Posterior vena cava (tissue), 2 donors: ENCODE results near the gene C11orf24. TPM values are rescaled to one million over a fixed set of nuclear protein-coding genes. Genes with fewer than 3 reads are reported as not detected.
A peak's percentile ranks its signal among the peaks of the same experiment; 100 is the strongest.

ENCODE experiments used
- DNase-seq: peaks from one replicate; pipeline ENCODE4 v3.0.0-alpha.2; 2020; ENCODE audit warnings: low spot score
- intact Hi-C, 2 donors: fragments of 100-400 bp; cut with DNase I; formaldehyde crosslinking; loops; one replicate each; pipeline versions ENCODE4 v1.14.1 to v1.14.2; 2022 to 2023
- long read RNA-seq, 2 donors: library from polyadenylated mRNA; unstranded; transcript quantifications; one replicate each; pipeline ENCODE4 v2.0.0, GENCODE V29; 2020 to 2021
- total RNA-seq, 2 donors: library from RNA; stranded (reverse); fragmentation: NEBNext Ultra II Directional; extraction: Animal tissue kit (Norgen Biotek cat#: 25700); gene quantifications; one replicate each; pipeline ENCODE4 v1.2.1, GENCODE V29; 2021
- donor health status: DM: yes; HTN: yes; CAD: no.
- donor health status: DM: yes; HTN: yes; CAD: no.

The C11orf24 gene
- 10 to 100 TPM; 67.2 to 74.9 TPM for total RNA-seq
- long read RNA-seq, donor 1, transcript C11orf24-201 (4 exons, 2,063 nt) = major isoform, 19 of 34 reads
- long read RNA-seq, donor 1, partial matches to known transcripts = 6 of 34 reads
- long read RNA-seq, donor 1, other reads (novel, unspliced or antisense) = 9 of 34 reads
- long read RNA-seq, donor 2, transcript C11orf24-201 (4 exons, 2,063 nt) = major isoform, 43 of 75 reads
- long read RNA-seq, donor 2, partial matches to known transcripts = 10 of 75 reads
- long read RNA-seq, donor 2, other reads (novel, unspliced or antisense) = 22 of 75 reads

- intact Hi-C loops = no loop called here
- DNase-seq = peak; percentile 98
These were observed at the start of gene C11orf24 for GRCh38 chr11:68271781-68272608. Gene C11orf24 (minus strand): TSS chr11:68271973. CDS start chr11:68263767, 8,206 bp downstream.

- intact Hi-C loops = no loop called here
- no peak for DNase-seq
These were observed 45.5 kb upstream of the C11orf24 start for GRCh38 chr11:68317147-68317785.

- intact Hi-C loops = no loop called here
These were observed 43.6 kb upstream of the C11orf24 start for GRCh38 chr11:68315171-68315920.

GRCh38 chr11:68314203-68315170 lies 42.7 kb upstream of the C11orf24 start:
- no peak for DNase-seq
- intact Hi-C loops = loop anchor here in 1 of 2 donors (5.0 kb wide), 1 partner anchor 68 kb away; no protein-coding TSS in a partner anchor

More at GRCh38 chr11:68315171-68315920, 43.6 kb upstream of the C11orf24 start:
- DNase-seq = no peak

- DNase-seq = no peak
- intact Hi-C loops = loop anchor here in 1 of 2 donors (5.0 kb wide), 1 partner anchor 69 kb away; no protein-coding TSS in a partner anchor
These were observed 41.9 kb upstream of the C11orf24 start for GRCh38 chr11:68313574-68314202.

GRCh38 chr11:68312780-68313573 lies 41.2 kb upstream of the C11orf24 start:
- intact Hi-C loops = loop anchor here in 1 of 2 donors (5.0 kb wide), 1 partner anchor 69 kb away; no protein-coding TSS in a partner anchor
- DNase-seq = no peak

GRCh38 chr11:68312117-68312779 lies 40.5 kb upstream of the C11orf24 start, which contains the start of gene LRP5:
Gene LRP5 (plus strand): TSS chr11:68312591. CDS start chr11:68312715, 124 bp downstream.
- no peak for DNase-seq

GRCh38 chr11:68311160-68312116 lies 39.7 kb upstream of the C11orf24 start:
- intact Hi-C loops = loop anchor here in 1 of 2 donors (5.0 kb wide), 1 partner anchor 71 kb away; no protein-coding TSS in a partner anchor
- DNase-seq = no peak

More at GRCh38 chr11:68312117-68312779, 40.5 kb upstream of the C11orf24 start, which contains the start of gene LRP5:
- intact Hi-C loops = loop anchor here in 1 of 2 donors (5.0 kb wide), 1 partner anchor 70 kb away; no protein-coding TSS in a partner anchor

GRCh38 chr11:68309621-68310185 lies 37.9 kb upstream of the C11orf24 start:
- DNase-seq = peak; percentile 30

GRCh38 chr11:68308068-68308467 lies 36.3 kb upstream of the C11orf24 start:
- DNase-seq = peak; percentile 82
- intact Hi-C loops = no loop called here

More at GRCh38 chr11:68309621-68310185, 37.9 kb upstream of the C11orf24 start:
- intact Hi-C loops = loop anchor here in 1 of 2 donors (5.0 kb wide), 1 partner anchor 73 kb away; no protein-coding TSS in a partner anchor

- intact Hi-C loops = no loop called here
- DNase-seq = no peak
These were observed 34.9 kb upstream of the C11orf24 start for GRCh38 chr11:68306636-68307035.

GRCh38 chr11:68303982-68304780 lies 32.4 kb upstream of the C11orf24 start:
- DNase-seq = peak; percentile 50
- intact Hi-C loops = no loop called here

- intact Hi-C loops = no loop called here
- no peak for DNase-seq
These were observed 31.3 kb upstream of the C11orf24 start for GRCh38 chr11:68303083-68303482.
